GM18526 (cell line): ENCODE data around the gene MYL10.

Experiments
- POLR2A ChIP-seq: IDR thresholded peaks from 3 replicates; pipeline ENCODE4 v1.6.1; 2011; ENCODE audit not compliant: insufficient read length; ENCODE audit errors: extremely low read depth

The MYL10 gene

DNA sequence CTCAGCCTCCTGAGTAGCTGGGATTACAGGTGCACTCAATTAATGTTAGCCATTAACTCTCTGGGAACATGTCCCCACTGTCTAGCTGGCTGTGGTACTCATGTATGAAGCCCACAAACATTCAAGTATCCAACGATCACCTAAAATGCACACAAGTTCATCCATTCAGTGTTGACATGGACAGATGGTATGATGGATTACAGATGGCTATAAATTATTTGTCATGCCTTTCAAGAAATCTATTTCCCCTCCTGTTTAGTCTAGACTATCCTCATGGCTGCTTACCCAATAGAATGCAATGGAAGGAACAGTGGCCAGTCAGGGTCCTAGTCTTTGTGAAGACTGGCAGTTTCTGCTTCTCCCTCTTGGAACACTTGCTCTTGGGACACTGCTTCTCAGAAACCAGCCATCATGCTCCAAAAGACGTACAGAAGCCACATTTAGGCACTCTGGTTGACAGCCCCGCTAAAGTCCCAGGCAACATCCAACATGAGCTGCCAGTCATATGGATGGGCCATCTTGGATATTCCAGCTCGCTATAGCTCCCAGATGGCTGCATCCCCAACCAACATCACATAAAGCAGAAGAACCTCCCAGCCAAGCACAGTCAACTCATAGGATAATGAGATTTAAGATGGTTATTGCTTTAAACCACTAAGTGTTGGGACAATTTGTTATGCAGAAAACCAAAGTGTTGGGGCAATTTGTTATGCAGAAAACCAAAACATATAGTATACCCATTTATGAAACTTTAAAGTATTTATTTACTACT, 33.1 kb downstream of the MYL10 start:
- TF ChIP-seq POLR2A: no peak

DNA sequence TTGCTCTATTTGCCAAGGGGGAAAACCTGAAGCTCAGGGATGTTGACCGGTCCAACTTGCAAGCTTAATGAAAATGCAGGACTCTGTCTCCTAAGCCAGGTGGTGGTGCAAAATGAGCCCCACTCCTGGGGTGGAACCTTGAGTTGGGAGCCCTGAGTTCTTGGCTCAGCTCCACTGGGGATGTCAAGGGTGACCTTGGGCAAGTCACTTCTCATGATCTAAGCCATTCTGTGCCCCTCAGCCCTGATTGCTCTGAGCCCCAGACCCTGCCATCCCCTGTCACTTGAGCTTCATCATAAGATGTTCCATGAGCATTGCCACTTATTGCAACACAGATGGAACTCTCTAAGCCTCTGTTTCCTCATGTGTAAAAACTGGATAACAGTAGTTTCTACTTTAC, 33.9 kb downstream of the MYL10 start:
- no peak for TF ChIP-seq POLR2A

DNA sequence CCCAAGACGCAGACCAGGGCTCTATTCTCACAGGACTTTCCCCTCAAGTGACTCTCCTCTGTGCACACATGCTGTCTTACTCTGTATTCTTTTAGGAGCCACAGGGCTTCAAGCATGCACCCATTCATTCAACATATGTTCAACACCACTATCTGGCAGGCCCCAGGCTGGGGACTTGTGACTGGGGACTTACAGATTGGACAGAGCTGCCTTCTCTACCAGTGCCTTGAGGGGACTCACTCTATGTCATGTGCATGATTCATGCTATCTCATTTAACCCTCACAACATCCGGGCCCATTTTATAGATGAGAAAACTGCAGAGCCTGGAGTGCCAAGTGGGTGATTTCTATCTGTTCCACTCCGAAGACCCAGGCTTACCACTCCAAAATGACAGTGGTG, 34.3 kb downstream of the MYL10 start:
- TF ChIP-seq POLR2A: no peak

DNA sequence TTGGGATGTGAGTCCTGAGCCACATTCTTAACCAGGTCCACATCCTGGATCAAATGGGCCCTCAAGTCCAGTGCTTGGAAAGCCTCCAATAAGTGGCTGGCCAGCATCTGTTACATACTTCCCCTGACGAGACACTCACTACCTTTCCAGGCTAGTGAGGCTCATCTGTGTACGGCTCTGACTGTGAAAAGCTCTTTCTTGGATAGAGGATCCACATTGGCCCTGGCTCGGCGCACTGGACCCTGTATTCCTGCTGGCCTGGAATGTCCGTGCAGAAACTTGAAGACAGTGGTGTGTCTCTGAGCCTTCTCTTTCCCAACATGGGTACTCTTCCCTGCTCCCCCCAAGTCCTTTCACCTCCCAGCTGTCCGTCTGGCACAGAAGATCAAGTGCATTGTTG, 35.5 kb downstream of the MYL10 start:
- no peak for TF ChIP-seq POLR2A

DNA sequence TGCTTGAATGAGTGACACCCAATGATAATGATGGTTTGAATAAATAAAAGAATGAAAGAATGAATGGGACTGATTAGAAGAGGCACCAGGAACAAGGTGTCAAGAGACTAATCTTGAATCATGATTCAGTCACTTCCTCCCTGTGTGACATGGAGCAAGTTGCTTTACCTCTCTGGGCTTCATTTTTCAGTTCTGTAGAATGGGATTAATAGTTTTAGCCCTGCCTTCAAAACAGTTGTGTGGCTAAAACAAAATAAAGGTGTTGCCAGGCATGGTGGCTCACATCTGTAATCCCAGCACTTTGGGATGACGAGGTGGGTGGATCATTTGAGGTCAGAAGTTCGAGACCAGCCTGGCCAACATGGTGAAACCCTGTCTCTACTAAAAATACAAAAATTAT, 37.6 kb downstream of the MYL10 start:
- TF ChIP-seq POLR2A: no peak

DNA sequence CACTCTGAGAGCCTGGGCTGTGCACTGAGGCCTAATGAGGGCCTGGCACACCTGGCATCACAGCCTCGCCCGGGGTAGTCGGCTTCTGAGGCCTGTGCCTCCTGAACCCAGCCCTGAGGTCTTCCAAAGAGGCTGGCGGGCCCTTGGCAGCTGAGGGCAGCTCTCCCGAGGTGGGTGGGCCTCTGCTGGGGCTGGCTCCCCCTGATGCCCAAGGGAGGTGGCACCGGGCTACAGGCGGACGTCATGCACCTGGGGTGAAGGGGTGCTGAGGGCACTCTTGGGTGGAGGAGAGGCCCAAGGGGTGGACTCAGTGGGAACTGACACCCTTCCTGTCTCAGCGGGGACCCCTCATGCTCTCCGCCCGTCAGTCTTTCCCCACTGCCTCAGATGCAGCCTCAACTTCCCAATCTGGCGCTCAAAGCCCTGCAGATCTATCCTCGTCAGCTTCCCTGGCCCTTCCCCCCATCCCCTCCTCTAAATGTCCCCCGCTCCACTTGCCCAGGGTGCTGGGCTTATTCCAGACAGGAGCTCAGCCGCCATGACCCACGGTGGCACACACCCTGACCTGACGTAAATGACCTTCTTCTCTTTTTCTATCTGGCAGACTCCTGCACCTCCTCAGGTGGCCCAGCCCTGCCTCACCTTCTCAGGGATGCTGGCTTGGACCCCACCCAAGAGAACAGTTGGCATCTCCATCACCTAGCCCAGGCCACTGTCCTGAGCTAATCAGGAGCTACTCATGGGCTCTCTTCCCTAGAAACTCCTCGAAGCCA, 38.2 kb downstream of the MYL10 start:
- no peak for TF ChIP-seq POLR2A

DNA sequence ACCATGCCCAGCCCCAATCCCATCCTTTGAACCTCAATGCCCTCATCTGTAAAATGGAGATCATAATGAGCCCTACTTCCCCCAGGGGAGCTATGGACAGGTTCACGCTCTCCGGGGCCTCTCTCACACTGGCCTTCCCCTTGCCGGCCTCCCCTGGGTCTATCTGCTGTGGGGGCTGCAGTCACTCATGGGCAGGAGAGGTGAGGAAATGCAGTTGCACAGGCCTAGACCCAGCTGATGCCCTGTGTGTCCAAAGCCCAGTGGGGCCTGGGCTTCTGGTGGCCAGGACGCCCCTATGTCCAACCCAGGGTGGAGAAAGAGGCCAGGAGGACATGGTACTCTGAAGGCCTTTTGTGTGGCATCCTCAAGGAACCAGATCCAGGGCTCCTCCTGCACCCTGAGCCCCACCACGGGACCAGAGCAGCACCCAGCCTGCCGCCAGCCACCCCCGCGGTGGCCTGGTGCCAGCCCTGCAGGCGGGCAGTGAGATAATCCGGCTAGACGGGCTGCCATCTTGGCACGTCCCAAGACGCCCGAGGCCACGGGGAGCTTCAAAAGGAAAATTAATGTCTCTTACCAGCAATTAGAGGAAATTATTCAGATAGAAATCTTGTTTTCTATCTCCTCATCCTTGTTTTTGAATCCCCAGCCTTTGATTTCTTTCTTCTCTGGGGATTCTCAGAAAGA, 39.0 kb downstream of the MYL10 start:
- no peak for TF ChIP-seq POLR2A

DNA sequence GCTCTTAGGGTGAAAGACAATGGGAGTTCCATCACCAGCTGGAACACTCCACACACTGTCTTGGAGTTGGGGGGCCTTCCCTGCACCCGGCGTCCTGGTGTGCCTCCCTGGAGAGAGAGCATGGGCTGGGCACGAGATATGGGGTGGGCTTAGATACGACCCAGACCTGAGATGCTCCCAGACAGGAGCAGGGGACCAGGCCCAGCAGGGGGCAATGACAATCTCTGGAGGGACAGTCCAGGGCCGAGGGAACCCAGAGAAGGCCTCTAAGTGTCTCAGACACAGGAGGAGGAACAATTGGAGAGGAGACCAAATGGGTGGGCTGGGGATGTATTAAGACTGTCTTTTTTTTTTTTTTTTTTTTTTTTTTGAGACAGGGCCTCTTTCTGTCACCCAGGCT, 40.0 kb downstream of the MYL10 start:
- TF ChIP-seq POLR2A: no peak

DNA sequence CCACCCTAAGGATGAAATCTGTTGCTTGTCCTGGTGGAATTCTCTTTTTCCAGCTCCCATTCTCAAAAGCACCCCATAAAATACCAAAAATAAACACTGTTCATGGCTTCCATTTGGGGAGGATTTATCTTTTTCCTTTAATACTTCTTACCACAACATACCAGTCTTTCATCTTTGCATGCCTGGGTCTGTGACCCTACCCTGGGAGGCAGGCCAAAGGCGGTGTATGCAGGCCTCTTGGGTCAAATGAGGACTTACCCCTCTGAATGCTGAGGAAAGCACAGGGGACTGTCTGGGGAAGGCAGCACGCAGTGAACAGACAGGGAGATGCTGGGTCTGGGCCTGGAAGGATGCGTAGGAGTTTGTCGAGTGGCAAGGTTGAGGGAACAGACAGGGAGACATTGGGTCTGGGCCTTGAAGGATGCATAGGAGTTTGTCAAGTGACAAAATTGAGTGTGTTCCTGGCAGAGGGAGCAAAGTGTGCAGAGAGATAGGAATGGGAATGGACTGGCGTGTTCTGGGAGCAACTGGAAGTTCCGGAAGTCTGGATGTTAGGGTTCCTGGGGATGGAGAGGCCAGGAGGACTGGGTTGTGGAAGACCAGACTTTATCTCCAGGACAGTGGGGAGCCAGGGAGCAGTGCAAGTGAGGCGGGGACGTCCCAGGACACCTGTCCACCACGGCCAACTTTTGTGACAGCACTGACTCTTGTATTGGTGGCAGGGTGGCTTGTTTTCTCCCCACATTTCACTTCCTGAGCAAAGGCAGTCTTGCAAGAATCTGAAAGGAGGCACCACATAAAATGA, 40.8 kb downstream of the MYL10 start:
- TF ChIP-seq POLR2A: no peak

DNA sequence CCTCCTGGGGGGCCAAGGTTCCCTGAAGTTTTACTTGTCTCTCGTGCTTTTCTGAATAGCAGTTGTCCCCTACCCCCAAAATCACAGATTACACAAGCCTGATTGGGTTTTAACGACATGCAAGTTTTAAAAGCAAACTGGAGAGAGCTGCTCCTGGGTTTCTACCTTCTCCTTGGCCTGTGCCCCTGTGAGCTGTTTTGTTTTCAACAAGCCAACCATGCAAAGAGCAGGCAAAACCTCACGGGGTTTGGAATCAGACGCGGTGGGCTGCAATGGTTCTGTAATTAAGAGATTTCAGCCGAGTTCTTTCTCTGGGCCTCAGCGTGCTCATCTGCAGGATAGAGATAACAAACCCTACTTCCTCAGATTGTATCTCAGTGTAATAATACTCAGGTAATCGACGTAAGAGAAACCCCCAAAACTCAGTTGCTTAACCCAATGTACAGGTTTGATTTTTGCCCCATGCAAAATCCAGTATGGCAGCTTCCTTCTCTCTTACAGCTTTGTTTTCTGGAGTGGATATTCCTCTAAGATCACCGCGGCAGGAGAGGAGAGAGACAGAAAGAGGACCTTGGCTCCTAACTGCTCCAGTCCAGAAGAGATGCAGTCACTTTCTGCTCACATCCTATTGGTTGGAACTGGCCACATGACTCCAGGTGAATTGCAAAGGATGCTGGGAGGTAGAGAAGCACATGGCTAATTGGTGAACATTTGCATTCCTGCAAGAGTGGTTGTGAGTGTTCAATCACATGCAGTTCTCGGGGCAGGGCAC, 42.0 kb downstream of the MYL10 start:
- no peak for TF ChIP-seq POLR2A

DNA sequence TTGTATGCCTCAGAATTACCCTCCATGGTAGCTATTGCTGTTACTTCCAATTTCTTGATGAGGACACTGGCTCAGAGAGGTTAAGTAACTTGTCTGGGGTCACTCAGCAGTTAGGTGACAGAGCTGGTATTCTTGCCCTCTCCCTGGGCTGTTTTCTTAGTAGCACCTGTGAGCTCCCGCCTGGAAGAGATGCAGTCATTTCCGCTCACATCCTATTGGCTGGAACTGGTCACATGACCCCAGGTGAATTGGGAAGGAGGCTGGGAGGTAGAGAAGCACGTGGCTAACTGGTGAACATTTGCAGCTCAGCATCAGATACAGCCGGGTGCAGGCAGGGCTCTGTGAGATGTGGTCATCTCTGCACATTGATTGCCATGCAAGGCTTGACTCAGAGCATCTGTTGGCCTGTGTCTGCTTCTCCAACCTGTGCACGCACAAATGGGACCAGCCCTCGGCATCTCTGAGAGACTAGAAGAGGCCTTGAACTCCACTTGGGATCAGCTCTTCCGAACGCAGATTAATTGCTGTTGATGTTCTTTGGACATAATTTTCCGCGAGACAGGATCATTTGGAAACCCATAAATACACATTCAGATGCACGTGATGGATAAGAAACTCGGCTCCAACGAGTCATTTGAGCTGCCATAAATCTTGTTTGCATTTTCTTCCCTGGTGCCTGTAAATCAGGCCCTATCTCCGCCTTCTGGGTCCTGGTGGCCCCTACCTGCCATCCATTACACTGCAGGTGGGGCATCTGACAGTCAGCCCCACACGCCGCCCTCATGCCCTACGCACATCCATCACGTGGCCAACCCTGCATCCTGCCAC, 42.8 kb downstream of the MYL10 start:
- TF ChIP-seq POLR2A: no peak

DNA sequence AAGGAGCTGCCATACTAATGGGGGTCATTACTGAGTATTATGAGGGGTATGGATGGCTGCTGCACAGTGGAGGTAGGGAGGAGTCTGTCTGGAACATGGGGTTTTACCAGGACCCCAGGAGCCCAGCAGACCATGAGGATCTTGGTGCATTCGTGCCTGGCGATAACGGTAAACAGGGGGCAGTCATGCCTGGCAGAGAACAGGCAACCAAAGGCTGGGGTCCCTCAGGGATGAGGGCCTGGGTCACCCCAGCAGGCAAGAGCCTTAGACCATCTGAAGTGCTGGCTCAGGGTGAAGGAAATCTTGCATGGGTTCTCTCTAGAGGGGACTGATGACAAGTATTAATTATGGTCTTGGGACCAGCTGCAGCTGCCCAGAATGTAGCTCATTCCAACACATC, 46.1 kb downstream of the MYL10 start:
- no peak for TF ChIP-seq POLR2A

DNA sequence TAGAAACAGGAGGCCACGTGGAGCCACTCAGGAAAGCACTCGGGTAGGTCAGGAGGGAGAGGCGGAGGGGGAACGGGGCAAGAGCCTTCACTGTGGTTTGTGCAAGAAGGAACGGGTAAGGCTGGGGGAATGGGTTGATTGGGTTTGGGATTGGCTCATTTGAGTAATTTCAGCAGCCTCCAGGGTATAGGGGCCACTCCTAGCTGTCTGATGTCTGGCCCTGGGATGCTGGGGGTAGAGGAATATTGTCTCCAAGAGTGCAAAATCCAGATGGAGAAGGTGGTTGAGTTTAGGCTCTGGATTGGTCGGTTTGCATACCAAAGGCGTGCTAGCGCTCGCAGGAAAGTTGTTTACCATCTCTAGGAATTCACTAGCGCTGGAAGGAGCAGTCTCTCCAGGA, 47.2 kb downstream of the MYL10 start:
- TF ChIP-seq POLR2A: no peak

DNA sequence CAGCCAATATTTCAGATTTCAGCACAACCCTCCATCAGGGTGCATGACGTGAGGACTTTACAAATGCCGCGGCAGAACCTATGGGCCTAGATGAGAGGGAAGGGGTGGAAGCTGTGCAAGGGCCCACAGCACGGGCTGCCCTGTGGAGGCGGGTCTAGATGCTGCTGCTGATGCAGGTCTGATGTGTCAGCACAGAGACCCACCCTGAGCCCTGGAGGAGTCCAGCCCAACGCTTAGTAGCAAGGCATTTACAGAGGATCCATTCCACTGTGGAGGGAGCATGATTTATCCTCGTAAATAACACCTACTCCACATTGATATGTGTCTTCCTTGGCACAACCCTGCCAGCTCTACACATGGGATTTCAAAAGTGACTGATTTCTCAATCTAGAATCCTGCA, 48.5 kb downstream of the MYL10 start:
- no peak for TF ChIP-seq POLR2A
